Esophagus (tissue), 2 donors: ENCODE measurements around the gene COMMD10. TPM values are rescaled to one million over a fixed set of nuclear protein-coding genes. Genes with fewer than 3 reads are reported as not detected.

Source experiments
- H3K27ac ChIP-seq, 2 donors: one replicate each; pipeline ENCODE4 v1.5.1; 2013; ENCODE audit warnings: low read depth in 2 of 2, mild to moderate bottlenecking in 2 of 2, inconsistent platforms in 1 of 2, low read length in 1 of 2, moderate library complexity in 1 of 2
- H3K27me3 ChIP-seq, 2 donors: one replicate each; pipeline ENCODE4 v1.6.1; 2013; ENCODE audit warnings: low read length in 2 of 2, control low read depth in 1 of 2, mild to moderate bottlenecking in 1 of 2; ENCODE audit not compliant: insufficient read depth in 2 of 2, control insufficient read depth in 1 of 2
- H3K36me3 ChIP-seq, 2 donors: one replicate each; pipeline ENCODE4 v1.6.1; 2013; ENCODE audit warnings: low read length in 1 of 2; ENCODE audit not compliant: control insufficient read depth in 2 of 2, insufficient read depth in 2 of 2
- H3K4me1 ChIP-seq, 2 donors: one replicate each; pipeline ENCODE4 v1.6.1; 2013; ENCODE audit warnings: low read length in 1 of 2; ENCODE audit not compliant: control insufficient read depth in 2 of 2, insufficient read depth in 2 of 2
- H3K4me3 ChIP-seq, 2 donors: one replicate each; pipeline ENCODE4 v1.5.1; 2013; ENCODE audit warnings: low read length in 2 of 2, mild to moderate bottlenecking in 2 of 2, low read depth in 1 of 2, moderate library complexity in 1 of 2
- H3K9me3 ChIP-seq, 2 donors: one replicate each; pipeline ENCODE4 v1.6.1; 2013; ENCODE audit warnings: mild to moderate bottlenecking in 2 of 2, low read depth in 1 of 2, low read length in 1 of 2, moderate library complexity in 1 of 2; ENCODE audit not compliant: control insufficient read depth in 2 of 2, insufficient read depth in 1 of 2
- WGBS, 2 donors: extraction: QIAGEN DNeasy Blood & Tissue Kit; methylation state at CpG; one replicate each; pipeline ENCODE4 v1.1.7; 2013; 5-methylcytosine and 5-hydroxymethylcytosine counted together
- polyA plus RNA-seq, 2 donors: library from polyadenylated mRNA; stranded (reverse); fragments of 200-250 nt; gene quantifications; one replicate each; pipeline ENCODE4 v1.2.3, GENCODE V29; 2013
- donor health status: healthy with polysubstance abuse.
- donor health status: Bipolar disorder and iron deficiency.

COMMD10 gene
- polyA plus RNA-seq, 2 donors = 13.2 to 19.8 TPM

- H3K9me3 ChIP-seq = no peaks in the 10 kb centered on the region
- H3K4me3 ChIP-seq = no peak overlapping the region
- WGBS, 2 donors = 72 to 77% methylated on average over 5 of the region's 5 CpGs
- H3K36me3 ChIP-seq = no peaks in the 10 kb centered on the region
- H3K4me1 ChIP-seq = no peaks in the 10 kb centered on the region
- H3K27ac ChIP-seq = no peak overlapping the region
- H3K27me3 ChIP-seq = no peaks in the 10 kb centered on the region
Measured at GRCh38 chr5:116135344-116135743, 50.5 kb downstream of the COMMD10 start.

GRCh38 chr5:116137544-116138378 is 52.9 kb downstream of the COMMD10 start:
- H3K4me1 ChIP-seq = no peaks in the 10 kb centered on the region
- no peaks in the 10 kb centered on the region for H3K9me3 ChIP-seq
- H3K27ac ChIP-seq = no peak overlapping the region
- no peaks in the 10 kb centered on the region for H3K36me3 ChIP-seq
- 12 to 19% methylated on average over 4 of the region's 4 CpGs for WGBS, 2 donors
- H3K27me3 ChIP-seq = no peaks in the 10 kb centered on the region
- no peak overlapping the region for H3K4me3 ChIP-seq

- no peaks in the 10 kb centered on the region for H3K36me3 ChIP-seq
- H3K9me3 ChIP-seq = no peaks in the 10 kb centered on the region
- no peak overlapping the region for H3K4me3 ChIP-seq
- no peak overlapping the region for H3K27ac ChIP-seq
- WGBS, 2 donors = 94 to 97% methylated on average over 3 of the region's 3 CpGs
- no peaks in the 10 kb centered on the region for H3K4me1 ChIP-seq
- H3K27me3 ChIP-seq = no peaks in the 10 kb centered on the region
Measured at GRCh38 chr5:116142495-116142894, 57.7 kb downstream of the COMMD10 start.

GRCh38 chr5:116144103-116144502 is 59.3 kb downstream of the COMMD10 start:
- no peaks in the 10 kb centered on the region for H3K9me3 ChIP-seq
- no peaks in the 10 kb centered on the region for H3K36me3 ChIP-seq
- no peaks in the 10 kb centered on the region for H3K27me3 ChIP-seq
- no peaks in the 10 kb centered on the region for H3K4me1 ChIP-seq
- H3K27ac ChIP-seq = no peak overlapping the region
- H3K4me3 ChIP-seq = no peak overlapping the region

GRCh38 chr5:116144991-116145390 is 60.2 kb downstream of the COMMD10 start:
- Histone ChIP-seq H3K4me3 (no peak overlapping the region), H3K9me3 (no peaks in the 10 kb centered on the region), H3K36me3 (no peaks in the 10 kb centered on the region), H3K4me1 (no peaks in the 10 kb centered on the region), H3K27me3 (no peaks in the 10 kb centered on the region), H3K27ac (no peak overlapping the region)
- WGBS, 2 donors = 80 to 91% methylated on average over 2 of the region's 2 CpGs

- Histone ChIP-seq H3K27ac (no peak overlapping the region), H3K9me3 (no peaks in the 10 kb centered on the region), H3K36me3 (no peaks in the 10 kb centered on the region), H3K4me1 (no peaks in the 10 kb centered on the region), H3K27me3 (no peaks in the 10 kb centered on the region), H3K4me3 (no peak overlapping the region)
- WGBS, 2 donors = 74 to 77% methylated on average over 3 of the region's 3 CpGs
Measured at GRCh38 chr5:116145416-116145815, 60.6 kb downstream of the COMMD10 start.

- Histone ChIP-seq H3K4me1 (no peaks in the 10 kb centered on the region), H3K9me3 (no peaks in the 10 kb centered on the region), H3K27ac (no peak overlapping the region), H3K27me3 (no peaks in the 10 kb centered on the region), H3K36me3 (no peaks in the 10 kb centered on the region), H3K4me3 (no peak overlapping the region)
Measured at GRCh38 chr5:116152169-116152568, 67.3 kb downstream of the COMMD10 start.

- Histone ChIP-seq H3K27ac (no peak overlapping the region), H3K4me3 (no peak overlapping the region), H3K27me3 (no peaks in the 10 kb centered on the region), H3K9me3 (no peaks in the 10 kb centered on the region), H3K36me3 (no peaks in the 10 kb centered on the region), H3K4me1 (no peaks in the 10 kb centered on the region)
- 79 to 87% methylated on average over 2 of the region's 2 CpGs for WGBS, 2 donors
Measured at GRCh38 chr5:116153687-116154174, 68.9 kb downstream of the COMMD10 start.

- no peak overlapping the region for H3K4me3 ChIP-seq
- no peaks in the 10 kb centered on the region for H3K27me3 ChIP-seq
- H3K9me3 ChIP-seq = no peaks in the 10 kb centered on the region
- no peaks in the 10 kb centered on the region for H3K36me3 ChIP-seq
- H3K27ac ChIP-seq = no peak overlapping the region
- no peaks in the 10 kb centered on the region for H3K4me1 ChIP-seq
Measured at GRCh38 chr5:116154252-116154651, 69.4 kb downstream of the COMMD10 start.

- Histone ChIP-seq H3K4me3 (no peak overlapping the region), H3K36me3 (no peaks in the 10 kb centered on the region), H3K4me1 (no peaks in the 10 kb centered on the region), H3K9me3 (no peaks in the 10 kb centered on the region), H3K27ac (no peak overlapping the region), H3K27me3 (no peaks in the 10 kb centered on the region)
Measured at GRCh38 chr5:116154931-116155330, 70.1 kb downstream of the COMMD10 start.
